SH-SY5Y (cell line): ENCODE results near the gene VNN1.

Experiments used
- GATA2 ChIP-seq: IDR thresholded peaks from 2 replicates; pipeline ENCODE4 v1.6.1; 2011; ENCODE audit warnings: mild to moderate bottlenecking, low read depth, low read length
- GATA3 ChIP-seq: IDR thresholded peaks from 2 replicates; pipeline ENCODE4 v1.6.1; 2011; ENCODE audit warnings: low read depth, mild to moderate bottlenecking, low read length, moderate library complexity

- TF ChIP-seq GATA2 (no peak), GATA3 (no peak)
These were observed 27.4 kb upstream of the VNN1 start for GRCh38 chr6:132741281-132741680.
